ENCODE results near the gene DST.

The DST gene

GRCh38 chr6:56430629-56431600, 211.8 kb downstream of the DST start:
- no peak for DNase-seq

GRCh38 chr6:56424542-56425083, 218.1 kb downstream of the DST start:
- no peak for DNase-seq

- no peak for DNase-seq
Observed at GRCh38 chr6:56424064-56424463, 218.6 kb downstream of the DST start.

DNA sequence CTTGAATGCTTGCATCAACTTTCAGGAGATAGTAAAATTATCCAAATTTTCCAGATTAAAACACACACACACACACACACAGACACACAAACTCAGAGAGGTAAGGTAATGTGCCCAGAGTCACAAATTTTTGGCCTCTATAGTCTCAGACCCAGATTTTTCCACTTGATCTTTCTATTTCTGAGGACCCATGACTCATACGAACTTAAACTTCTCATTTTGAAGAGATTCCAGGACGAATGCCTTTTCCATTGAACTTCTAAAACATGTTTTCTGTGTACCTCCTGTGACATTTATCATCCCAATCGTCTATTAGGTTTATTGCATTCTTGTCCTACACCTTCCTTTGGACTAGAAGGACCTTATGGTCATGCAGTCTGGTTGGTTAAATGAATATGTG, 222.4 kb downstream of the DST start:
- no peak for DNase-seq

GRCh38 chr6:56419191-56419590, 223.5 kb downstream of the DST start:
- DNase-seq = no peak

DNA sequence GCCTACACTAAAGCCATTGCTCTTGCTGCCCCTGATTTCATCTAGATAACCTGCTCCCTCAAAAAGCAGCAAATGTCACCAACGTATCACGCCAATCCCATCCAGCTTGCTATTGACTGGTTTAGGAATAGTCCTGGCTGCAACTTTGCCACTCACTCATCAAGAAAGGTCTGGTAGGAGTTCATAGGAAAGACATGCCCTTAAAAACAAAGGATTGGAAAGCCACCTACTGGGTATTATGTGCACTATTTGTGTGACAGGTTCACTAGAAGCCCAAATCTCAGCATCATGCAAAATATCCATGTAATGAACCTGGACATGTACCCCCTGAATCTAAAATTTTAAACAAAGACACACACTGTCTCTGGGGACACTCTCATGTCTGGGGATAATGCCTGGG, 224.9 kb downstream of the DST start:
- DNase-seq = no peak

- DNase-seq = no peak
Observed at GRCh38 chr6:56416247-56416646, 226.4 kb downstream of the DST start.

DNA sequence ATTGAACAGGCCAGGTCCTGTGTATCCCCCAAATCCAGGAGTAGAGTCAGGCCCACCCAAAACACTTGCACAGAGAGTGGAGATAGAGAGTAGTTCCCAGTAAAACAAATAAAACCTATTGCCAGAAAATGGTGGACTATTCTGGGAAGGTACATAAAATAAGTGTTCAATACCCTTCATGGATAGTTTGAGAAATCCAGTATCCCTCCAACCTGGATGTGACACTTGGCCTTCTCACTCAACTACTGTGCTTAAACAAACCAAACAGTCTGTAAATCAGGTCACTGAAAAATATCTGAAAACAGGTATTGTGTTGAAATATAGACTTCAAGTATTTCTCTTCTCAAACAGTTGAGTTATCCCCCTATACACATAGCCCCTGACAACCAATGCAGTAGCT, 233.7 kb downstream of the DST start:
- DNase-seq = no peak

Measured in NCI-H526 (cell line).